ENCODE measurements around the gene LAMB1. TPM values are rescaled to one million over a fixed set of nuclear protein-coding genes. Genes with fewer than 3 reads are reported as not detected.

LAMB1 gene
- total RNA-seq, 1 experiment from 2014 or later: 101 TPM

GRCh38 chr7:107939573-107940489, 63.1 kb downstream of the LAMB1 start (continued):
- TF ChIP-seq ZNF425 (CRISPR knock-in tag; conservative IDR thresholded peaks at IDR 0.05) (no peak), ZNF219 (CRISPR knock-in tag; IDR thresholded peaks at IDR 0.05; ENCODE audit: borderline replicate concordance) (no peak), RELA (CRISPR knock-in tag; IDR thresholded peaks at IDR 0.05; ENCODE audit: borderline replicate concordance) (no peak), NFE2L1 (CRISPR knock-in tag; IDR thresholded peaks at IDR 0.05) (no peak), CTCF (IDR thresholded peaks at IDR 0.05) (no peak), KAT7 (CRISPR knock-in tag; IDR thresholded peaks at IDR 0.05; ENCODE audit: borderline replicate concordance) (no peak), ZNF281 (CRISPR knock-in tag; IDR thresholded peaks at IDR 0.05) (no peak), GTF2I (CRISPR knock-in tag; conservative IDR thresholded peaks at IDR 0.05) (no peak), RORB (CRISPR knock-in tag; IDR thresholded peaks at IDR 0.05) (no peak), ZNF416 (CRISPR knock-in tag; IDR thresholded peaks at IDR 0.05) (no peak), E2F1 (CRISPR knock-in tag; IDR thresholded peaks at IDR 0.05) (no peak)

- POLR2A ChIA-PET: no interaction called here
- ATAC-seq: no peak
- no peak for DNase-seq (ENCODE audit: low spot score)
- H3K4me3 Mint-ChIP-seq: no peak overlapping the region
- H3K9me3 Mint-ChIP-seq: no peaks in the 10 kb centered on the region
- no peak overlapping the region; the same call in 1 of the 2 replicates for H3K27ac Mint-ChIP-seq
- peaks cover 32% of the 10 kb centered on the region for H3K36me3 Mint-ChIP-seq
- no peaks in the 10 kb centered on the region for H3K27me3 Mint-ChIP-seq (ENCODE audit: low read depth)
- peaks cover 42% of the 10 kb centered on the region for H3K4me1 Mint-ChIP-seq
- CTCF ChIA-PET: no interaction called here
- TF ChIP-seq TP53 (CRISPR knock-in tag; IDR thresholded peaks at IDR 0.05): no peak
- no peak for TF ChIP-seq ATF1 (CRISPR knock-in tag; IDR thresholded peaks at IDR 0.05)
- TF ChIP-seq E2F4 (CRISPR knock-in tag; IDR thresholded peaks at IDR 0.05; ENCODE audit: borderline replicate concordance, low read depth): no peak
- TF ChIP-seq FOXJ3 (CRISPR knock-in tag; IDR thresholded peaks at IDR 0.05; ENCODE audit: borderline replicate concordance): no peak
- no peak for TF ChIP-seq NR3C1 (CRISPR knock-in tag; conservative IDR thresholded peaks at IDR 0.05; ENCODE audit: low read depth)
- TF ChIP-seq NFE2L1 (CRISPR knock-in tag; IDR thresholded peaks at IDR 0.05): no peak
- no peak for TF ChIP-seq ZNF416 (CRISPR knock-in tag; IDR thresholded peaks at IDR 0.05)
- TF ChIP-seq HMGA2 (CRISPR knock-in tag; IDR thresholded peaks at IDR 0.05): no peak
- no peak for TF ChIP-seq ESRRA (CRISPR knock-in tag; IDR thresholded peaks at IDR 0.05; ENCODE audit: borderline replicate concordance)
- TF ChIP-seq ATF2 (CRISPR knock-in tag; IDR thresholded peaks at IDR 0.05; ENCODE audit: borderline replicate concordance, low read depth): no peak
- no peak for TF ChIP-seq SMAD4 (CRISPR knock-in tag; IDR thresholded peaks at IDR 0.05)
- TF ChIP-seq PREB (CRISPR knock-in tag; IDR thresholded peaks at IDR 0.05; ENCODE audit: borderline replicate concordance): no peak
These were observed 64.3 kb downstream of the LAMB1 start for GRCh38 chr7:107938456-107939250.
